ENCODE data around the gene STRADB.

Gene STRADB

GRCh38 chr2:201451292-201452057 lies at the start of gene STRADB, which contains the start of gene TRAK2:
Gene STRADB (plus strand): TSS chr2:201451740. CDS start chr2:201454841, 3,101 bp downstream.
Gene TRAK2 (minus strand): TSS chr2:201451458. CDS start chr2:201420507, 30,951 bp downstream.
- Histone ChIP-seq H3K36me3 (peaks cover 25% of the 10 kb centered on the region), H3K4me3 (ENCODE audit: low read depth, low read length) (peak within 1 kb of the TSS; percentile 94), H3K9me3 (ENCODE audit: severe bottlenecking) (no peaks in the 10 kb centered on the region), H3K27ac (peak within 1 kb of the TSS; percentile 93), H3K27me3 (ENCODE audit: insufficient read depth, low read depth, severe bottlenecking) (no peaks in the 10 kb centered on the region)
- DNase-seq = peak; percentile 93
- TF ChIP-seq CTCF (IDR thresholded peaks at IDR 0.05; ENCODE audit: low read depth, low read length) = no peak; the same call in 1 of the 2 replicates

GRCh38 chr2:201401815-201402214 lies 49.7 kb upstream of the STRADB start:
- no peak overlapping the region for H3K27ac ChIP-seq
- no peak for DNase-seq
- H3K4me3 ChIP-seq (ENCODE audit: low read depth, low read length) = no peak overlapping the region

GRCh38 chr2:201402651-201403562 lies 48.6 kb upstream of the STRADB start:
- no peak overlapping the region for H3K4me3 ChIP-seq (ENCODE audit: low read depth, low read length)
- H3K27ac ChIP-seq = no peak overlapping the region
- no peaks in the 10 kb centered on the region for H3K9me3 ChIP-seq (ENCODE audit: severe bottlenecking)
- TF ChIP-seq CTCF (IDR thresholded peaks at IDR 0.05; ENCODE audit: low read depth, low read length) = no peak
- H3K36me3 ChIP-seq = peaks cover 35% of the 10 kb centered on the region
- no peak for DNase-seq
- no peaks in the 10 kb centered on the region for H3K27me3 ChIP-seq (ENCODE audit: insufficient read depth, low read depth, severe bottlenecking)

More at GRCh38 chr2:201401815-201402214, 49.7 kb upstream of the STRADB start:
- no peak for TF ChIP-seq CTCF (IDR thresholded peaks at IDR 0.05; ENCODE audit: low read depth, low read length)
- peaks cover 40% of the 10 kb centered on the region for H3K36me3 ChIP-seq
- H3K9me3 ChIP-seq (ENCODE audit: severe bottlenecking) = no peaks in the 10 kb centered on the region
- H3K27me3 ChIP-seq (ENCODE audit: insufficient read depth, low read depth, severe bottlenecking) = no peaks in the 10 kb centered on the region

- no peak for DNase-seq
- Histone ChIP-seq H3K36me3 (peaks cover 28% of the 10 kb centered on the region), H3K27ac (no peak overlapping the region), H3K4me3 (ENCODE audit: low read depth, low read length) (no peak overlapping the region), H3K27me3 (ENCODE audit: insufficient read depth, low read depth, severe bottlenecking) (no peaks in the 10 kb centered on the region), H3K9me3 (ENCODE audit: severe bottlenecking) (no peaks in the 10 kb centered on the region)
- no peak for TF ChIP-seq CTCF (IDR thresholded peaks at IDR 0.05; ENCODE audit: low read depth, low read length)
Measured at GRCh38 chr2:201403880-201404279, 47.7 kb upstream of the STRADB start.

- no peak for DNase-seq
- no peak for TF ChIP-seq CTCF (IDR thresholded peaks at IDR 0.05; ENCODE audit: low read depth, low read length)
- H3K4me3 ChIP-seq (ENCODE audit: low read depth, low read length) = no peak overlapping the region
Measured at GRCh38 chr2:201404699-201405280, 46.8 kb upstream of the STRADB start.

More at GRCh38 chr2:201404699-201405280, 46.8 kb upstream of the STRADB start:
- H3K36me3 ChIP-seq = peaks cover 20% of the 10 kb centered on the region
- no peaks in the 10 kb centered on the region for H3K27me3 ChIP-seq (ENCODE audit: insufficient read depth, low read depth, severe bottlenecking)
- H3K27ac ChIP-seq = no peak overlapping the region; the same call in 1 of the 2 replicates
- no peaks in the 10 kb centered on the region for H3K9me3 ChIP-seq (ENCODE audit: severe bottlenecking)

Data from WERI-Rb-1 (cell line).